Stimulated activated effector memory CD8-positive, alpha-beta T cell treated with anti-CD3 and anti-CD28 coated beads, Interleukin-12 subunit alpha, Interleukin-12 subunit beta, amount 100 ng/mL, for 72 hours (primary cell): ENCODE measurements around the gene HDAC11.

ENCODE experiments used
- ATAC-seq: fragments of 150-1000 bp; cut with Tn5 transposase; 2 replicates; pipeline ENCODE4 v1.10.0; 2021
- DNase-seq, 2 donors: peaks; one replicate each; pipeline ENCODE4 v3.0.0; 2021 to 2022; ENCODE audit warnings: low spot score in 2 of 2
- H3K27ac Mint-ChIP-seq: one replicate; pipeline ENCODE4 v1.8.0; 2022; ENCODE audit warnings: mild to moderate bottlenecking, mixed read lengths
- H3K36me3 Mint-ChIP-seq: one replicate; pipeline ENCODE4 v1.8.0; 2022; ENCODE audit warnings: mild to moderate bottlenecking, mixed read lengths
- H3K4me1 Mint-ChIP-seq: one replicate; pipeline ENCODE4 v1.8.0; 2022; ENCODE audit warnings: mixed read lengths
- H3K4me3 Mint-ChIP-seq: one replicate; pipeline ENCODE4 v1.8.0; 2022; ENCODE audit warnings: mild to moderate bottlenecking, mixed read lengths
- H3K9me3 Mint-ChIP-seq: one replicate; pipeline ENCODE4 v1.8.0; 2022; ENCODE audit warnings: mixed read lengths

The HDAC11 gene

DNA sequence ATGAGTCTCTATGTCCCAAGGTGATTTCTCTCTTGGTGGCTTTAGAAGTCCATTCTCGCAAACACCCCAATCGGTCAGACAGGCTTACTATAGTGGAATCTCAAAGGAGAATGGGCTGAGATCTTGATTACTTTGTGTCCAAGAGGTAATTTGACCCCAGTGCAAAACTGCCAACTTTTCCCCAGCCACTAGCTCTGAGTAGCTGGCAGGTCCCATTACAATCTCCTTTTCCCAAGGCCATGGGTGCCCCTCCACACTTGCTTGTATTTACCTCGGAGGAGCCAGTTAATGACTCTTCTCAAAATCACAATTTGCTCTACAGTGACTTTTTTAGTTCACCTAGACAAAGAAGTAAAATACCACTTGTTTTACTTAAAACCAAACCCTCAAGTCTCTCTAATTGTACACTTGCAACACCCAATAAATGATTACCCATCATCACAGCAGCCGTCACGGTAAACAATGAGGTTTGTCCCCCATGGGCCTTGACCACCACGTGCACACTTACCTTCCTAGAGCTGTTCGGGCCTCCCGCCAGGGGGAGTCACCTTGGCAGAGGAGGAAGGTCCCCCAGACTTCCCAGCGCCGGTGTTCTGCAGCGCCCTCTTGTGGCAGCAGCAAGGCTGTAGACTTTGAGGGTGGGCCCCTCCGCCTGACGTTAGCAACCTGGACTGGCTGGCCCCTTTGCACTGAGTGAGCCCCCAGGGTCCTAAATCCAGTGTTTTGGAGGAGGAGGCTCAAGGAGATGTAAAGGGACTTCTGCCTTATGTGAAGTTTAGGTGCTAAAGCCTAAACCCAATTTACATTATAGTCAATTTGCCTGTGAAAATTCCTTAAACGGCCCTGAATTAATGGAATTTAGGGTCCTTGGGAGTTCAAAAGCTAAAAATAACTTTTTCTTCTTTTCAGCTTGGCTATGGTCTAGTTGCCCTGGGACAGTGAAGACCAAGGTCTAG lies 18.7 kb upstream of the HDAC11 start:
- peak; percentile 74 to 87 for DNase-seq
- H3K27ac Mint-ChIP-seq, result no peak overlapping the region
- no peaks in the 10 kb centered on the region for H3K36me3 Mint-ChIP-seq
- peaks cover 6% of the 10 kb centered on the region for H3K4me1 Mint-ChIP-seq
- no peaks in the 10 kb centered on the region for H3K9me3 Mint-ChIP-seq
- peak; percentile 92 for ATAC-seq
- no peak overlapping the region for H3K4me3 Mint-ChIP-seq

DNA sequence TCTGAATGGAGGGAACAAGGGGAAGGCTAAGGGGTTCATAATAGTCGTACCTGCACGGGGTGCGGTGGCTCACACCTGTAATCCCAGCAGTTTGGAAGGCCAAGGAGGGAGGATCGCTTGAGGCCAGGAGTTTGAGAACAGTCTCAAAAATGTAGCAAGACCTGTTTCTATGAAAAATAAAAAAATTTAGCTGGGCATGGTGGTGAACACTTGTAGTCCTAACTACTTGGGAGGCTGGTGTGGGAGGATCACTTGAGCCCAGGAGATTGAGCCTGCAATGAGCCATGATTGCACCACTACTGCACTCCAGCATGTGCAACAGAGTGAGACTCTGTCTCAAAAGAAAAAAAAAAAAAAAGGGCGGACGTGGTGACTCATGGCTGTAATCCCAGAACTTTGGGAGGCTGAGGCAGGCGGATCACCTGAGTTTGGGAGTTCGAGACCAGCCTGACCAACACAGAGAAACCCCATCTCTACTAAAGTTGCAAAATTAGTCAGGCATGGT lies 17.9 kb upstream of the HDAC11 start:
- H3K4me3 Mint-ChIP-seq, result no peak overlapping the region
- peaks cover 6% of the 10 kb centered on the region for H3K4me1 Mint-ChIP-seq
- DNase-seq (no peak), ATAC-seq (no peak)
- H3K36me3 Mint-ChIP-seq, result no peaks in the 10 kb centered on the region
- H3K27ac Mint-ChIP-seq, result no peak overlapping the region
- H3K9me3 Mint-ChIP-seq, result no peaks in the 10 kb centered on the region

DNA sequence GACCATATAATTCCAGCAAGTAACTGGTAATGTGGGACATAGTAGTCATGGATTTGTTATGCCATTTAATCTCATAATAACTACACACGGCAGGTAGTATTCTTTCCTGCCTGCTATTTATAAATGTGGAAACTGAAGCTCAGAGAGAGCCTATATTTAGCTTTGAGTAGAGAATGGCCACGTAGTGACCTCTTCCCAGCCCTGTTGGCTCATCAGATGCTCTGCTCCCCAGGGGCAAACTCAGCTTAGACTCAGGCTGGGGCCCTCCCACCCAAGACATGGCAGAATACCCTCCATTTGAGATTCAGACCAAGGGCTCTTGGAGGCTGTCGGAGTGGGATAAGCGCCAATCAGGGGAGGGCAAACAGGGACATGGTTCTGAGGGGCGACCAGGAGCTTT lies 17.3 kb upstream of the HDAC11 start:
- ATAC-seq, result no peak
- Mint-ChIP-seq H3K36me3 (no peaks in the 10 kb centered on the region), H3K27ac (no peak overlapping the region), H3K4me3 (no peak overlapping the region), H3K4me1 (peaks cover 6% of the 10 kb centered on the region), H3K9me3 (no peaks in the 10 kb centered on the region)
- no peak for DNase-seq

DNA sequence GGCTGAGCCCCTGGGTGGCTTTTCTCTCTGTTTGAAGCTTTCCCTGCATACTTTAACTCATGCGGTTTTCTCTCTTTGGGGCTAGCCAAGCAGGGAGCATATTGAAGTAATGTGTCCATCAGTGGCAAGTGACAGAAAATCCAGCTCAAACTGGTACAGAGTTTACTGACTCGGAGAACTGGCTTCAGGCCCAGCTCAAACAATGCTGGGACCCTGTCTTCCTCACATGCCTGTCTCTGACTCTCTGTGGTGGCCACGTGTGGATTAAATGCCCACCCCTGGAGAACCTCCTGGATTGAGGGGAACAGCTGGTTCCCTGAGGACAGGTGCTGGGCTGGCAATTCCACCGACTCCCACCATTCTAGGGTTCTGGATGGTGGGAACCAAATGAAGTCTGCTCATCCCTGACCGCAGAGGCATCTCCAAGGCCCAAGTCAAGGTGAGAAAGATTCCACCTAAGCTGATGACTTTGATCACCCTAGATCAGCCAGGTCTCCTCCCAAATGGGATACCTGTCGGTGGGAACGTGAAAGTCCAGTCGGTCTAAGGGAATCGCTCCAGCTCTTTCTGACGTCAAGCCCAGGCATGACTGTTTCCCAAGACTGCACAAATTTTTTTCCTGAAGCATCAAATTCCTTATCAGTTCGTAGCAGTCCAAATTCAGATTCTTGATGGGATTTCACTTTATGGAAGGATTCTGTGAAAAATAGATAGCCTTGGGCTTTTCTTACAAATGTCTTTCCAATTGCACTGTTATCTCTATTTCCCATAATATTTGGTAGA lies 16.3 kb upstream of the HDAC11 start:
- no peaks in the 10 kb centered on the region for H3K9me3 Mint-ChIP-seq
- ATAC-seq, result no peak
- peaks cover 6% of the 10 kb centered on the region for H3K4me1 Mint-ChIP-seq
- H3K27ac Mint-ChIP-seq, result no peak overlapping the region
- H3K36me3 Mint-ChIP-seq, result no peaks in the 10 kb centered on the region
- DNase-seq, result no peak
- no peak overlapping the region for H3K4me3 Mint-ChIP-seq

DNA sequence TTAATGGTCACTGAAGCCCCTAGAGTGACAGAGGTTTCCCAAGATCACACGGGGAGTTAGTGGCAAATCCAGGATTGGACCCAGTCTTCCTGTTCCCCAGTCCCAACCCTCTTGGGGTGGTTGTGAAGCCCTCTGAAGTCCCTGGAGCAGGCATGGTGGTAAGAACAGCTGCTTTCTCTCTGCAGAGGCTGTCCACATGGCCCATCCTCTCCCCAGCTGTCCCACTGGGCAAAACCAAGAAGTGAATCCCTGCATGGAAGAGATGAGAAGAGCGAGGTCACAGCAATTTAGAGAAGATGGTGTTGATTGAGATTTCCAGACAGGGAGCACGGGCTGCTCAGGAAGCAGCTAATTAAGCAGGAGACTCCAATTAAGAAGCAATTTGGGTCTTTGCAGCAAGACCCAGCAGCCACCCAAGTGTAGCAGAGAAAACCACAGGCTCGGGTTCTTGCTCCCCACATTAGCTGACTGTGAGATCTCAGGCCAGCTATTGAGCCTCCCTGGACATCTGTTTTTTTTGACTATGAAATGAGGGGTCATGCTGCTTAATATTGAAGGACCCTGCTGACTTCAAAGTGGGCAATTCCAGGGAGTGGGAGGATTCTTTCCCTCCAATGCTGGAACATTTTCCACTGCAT lies 14.8 kb upstream of the HDAC11 start:
- H3K27ac Mint-ChIP-seq, result no peak overlapping the region
- no peak overlapping the region for H3K4me3 Mint-ChIP-seq
- H3K9me3 Mint-ChIP-seq, result no peaks in the 10 kb centered on the region
- peaks cover 6% of the 10 kb centered on the region for H3K4me1 Mint-ChIP-seq
- DNase-seq (no peak), ATAC-seq (no peak)
- H3K36me3 Mint-ChIP-seq, result no peaks in the 10 kb centered on the region

DNA sequence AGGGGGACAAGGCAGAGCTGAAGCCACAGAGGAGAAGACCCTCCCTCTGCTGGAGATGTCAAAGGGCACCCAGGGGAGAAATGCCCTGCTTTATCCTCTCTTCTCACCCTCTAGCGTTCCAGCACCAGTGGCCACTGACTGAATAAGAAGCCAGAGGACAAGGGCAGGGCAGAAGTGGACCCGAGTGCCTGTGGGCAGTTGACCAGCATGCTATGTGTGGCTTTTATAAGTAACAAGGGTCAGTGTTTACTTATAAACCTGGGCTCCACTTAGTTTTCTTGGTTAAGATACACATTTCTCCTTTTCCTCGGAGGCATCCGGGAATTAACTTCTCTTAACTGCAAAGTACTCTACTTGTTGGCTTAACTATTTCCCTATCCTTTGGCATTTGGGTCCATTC lies 13.3 kb upstream of the HDAC11 start:
- Mint-ChIP-seq H3K9me3 (no peaks in the 10 kb centered on the region), H3K36me3 (no peaks in the 10 kb centered on the region), H3K4me3 (no peak overlapping the region), H3K27ac (no peak overlapping the region), H3K4me1 (no peaks in the 10 kb centered on the region)
- no peak for ATAC-seq
- no peak for DNase-seq

DNA sequence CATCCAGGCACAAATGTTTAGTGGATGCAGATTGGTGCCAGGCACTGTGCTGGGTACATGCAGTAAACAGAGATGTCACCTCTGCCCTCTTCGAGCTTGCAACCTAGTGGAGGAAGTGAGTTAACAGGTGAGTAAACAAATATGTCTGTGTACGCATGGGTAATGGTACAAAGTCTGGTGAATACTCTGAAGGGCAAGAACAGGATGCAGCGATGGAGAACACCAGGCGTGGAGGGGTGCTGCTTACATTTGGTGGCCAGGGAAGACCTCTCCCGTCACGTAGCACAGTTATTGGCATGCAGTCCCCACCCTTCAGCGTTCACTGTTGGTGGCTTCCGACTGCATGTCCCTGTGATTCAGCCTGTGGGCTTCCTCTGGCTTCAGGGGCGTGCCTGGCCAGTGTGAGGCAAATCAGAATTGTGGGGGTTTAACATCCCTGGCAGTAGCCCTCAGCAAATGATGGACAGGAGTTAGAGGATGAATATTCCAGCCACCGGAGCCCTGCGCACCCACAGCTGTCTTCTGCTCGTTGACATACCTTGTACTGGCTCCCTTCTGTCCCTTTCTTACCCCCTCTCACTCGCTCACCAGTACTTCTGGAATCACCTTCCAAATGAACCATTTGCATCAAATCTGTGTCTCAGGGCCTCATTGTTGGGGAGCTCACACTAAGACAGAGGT lies 9.1 kb upstream of the HDAC11 start:
- Mint-ChIP-seq H3K4me1 (no peaks in the 10 kb centered on the region), H3K4me3 (no peak overlapping the region), H3K36me3 (no peaks in the 10 kb centered on the region), H3K27ac (no peak overlapping the region), H3K9me3 (no peaks in the 10 kb centered on the region)
- DNase-seq, result no peak
- ATAC-seq, result peak; percentile 57

DNA sequence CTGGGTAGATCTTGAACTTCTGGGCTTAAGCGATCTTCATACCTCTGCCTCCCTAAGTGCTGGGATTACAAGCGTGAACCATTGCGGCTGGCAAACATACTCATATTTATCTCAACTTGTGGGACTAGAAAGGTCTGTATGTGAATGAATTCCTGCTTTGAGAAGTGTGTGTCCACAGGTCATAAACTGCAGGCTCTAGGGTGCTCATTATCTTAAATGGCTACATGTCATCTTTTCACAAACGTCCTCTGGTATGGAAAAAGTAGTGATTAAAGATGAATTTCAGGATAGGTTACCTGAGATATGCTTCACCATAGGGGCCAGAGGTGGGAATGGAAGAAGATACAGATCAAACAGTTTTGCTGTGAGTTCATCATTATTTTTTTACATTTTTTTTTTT lies 7.8 kb upstream of the HDAC11 start:
- no peak overlapping the region for H3K27ac Mint-ChIP-seq
- ATAC-seq (no peak), DNase-seq (no peak)
- no peak overlapping the region for H3K4me3 Mint-ChIP-seq
- no peaks in the 10 kb centered on the region for H3K4me1 Mint-ChIP-seq
- no peaks in the 10 kb centered on the region for H3K9me3 Mint-ChIP-seq
- H3K36me3 Mint-ChIP-seq, result no peaks in the 10 kb centered on the region

DNA sequence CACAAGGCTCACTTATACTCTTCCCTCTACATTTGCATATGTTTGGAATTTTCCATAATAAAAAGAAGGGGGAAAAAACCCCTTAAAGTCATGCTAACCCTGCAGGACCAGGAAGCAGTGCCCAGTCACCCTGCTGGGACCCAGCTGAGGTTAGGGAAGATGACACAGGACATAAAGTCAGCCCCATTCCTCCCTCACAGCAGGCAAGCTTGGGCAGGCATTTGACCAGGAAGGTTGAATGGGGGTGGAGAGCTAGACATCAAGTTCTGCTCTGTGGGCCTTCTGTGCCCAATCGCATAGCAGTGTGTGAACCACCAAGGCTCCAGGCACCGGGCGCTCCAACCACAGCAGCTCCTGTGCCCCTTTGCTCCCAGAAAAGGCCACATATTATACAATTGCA lies 7.1 kb upstream of the HDAC11 start:
- Mint-ChIP-seq H3K4me3 (no peak overlapping the region), H3K36me3 (no peaks in the 10 kb centered on the region), H3K27ac (no peak overlapping the region), H3K4me1 (no peaks in the 10 kb centered on the region), H3K9me3 (no peaks in the 10 kb centered on the region)
- no peak for ATAC-seq
- DNase-seq, result no peak

DNA sequence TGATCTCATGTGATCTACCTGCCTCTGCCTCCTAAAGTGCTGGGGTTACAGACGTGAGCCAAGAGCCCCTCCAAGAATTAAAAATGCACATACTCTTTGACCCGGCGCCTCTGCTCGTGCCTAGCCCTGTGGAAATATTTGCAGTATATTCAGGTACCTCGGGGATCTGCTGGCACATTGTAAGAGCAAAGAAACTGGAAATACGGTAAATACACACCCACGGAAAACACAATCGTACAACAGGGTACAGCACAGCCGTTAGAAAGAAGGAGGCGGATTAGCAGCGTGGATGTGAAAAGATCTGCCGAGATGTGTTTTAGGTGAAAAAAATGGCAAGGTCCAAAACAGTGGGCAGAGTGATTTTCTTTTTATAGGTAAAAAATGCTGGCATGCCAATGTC lies 6.1 kb upstream of the HDAC11 start:
- DNase-seq (no peak), ATAC-seq (no peak)
- H3K4me1 Mint-ChIP-seq, result peaks cover 4% of the 10 kb centered on the region
- peak overlapping the region; percentile 10 for H3K27ac Mint-ChIP-seq
- no peaks in the 10 kb centered on the region for H3K9me3 Mint-ChIP-seq
- no peaks in the 10 kb centered on the region for H3K36me3 Mint-ChIP-seq
- no peak overlapping the region for H3K4me3 Mint-ChIP-seq

DNA sequence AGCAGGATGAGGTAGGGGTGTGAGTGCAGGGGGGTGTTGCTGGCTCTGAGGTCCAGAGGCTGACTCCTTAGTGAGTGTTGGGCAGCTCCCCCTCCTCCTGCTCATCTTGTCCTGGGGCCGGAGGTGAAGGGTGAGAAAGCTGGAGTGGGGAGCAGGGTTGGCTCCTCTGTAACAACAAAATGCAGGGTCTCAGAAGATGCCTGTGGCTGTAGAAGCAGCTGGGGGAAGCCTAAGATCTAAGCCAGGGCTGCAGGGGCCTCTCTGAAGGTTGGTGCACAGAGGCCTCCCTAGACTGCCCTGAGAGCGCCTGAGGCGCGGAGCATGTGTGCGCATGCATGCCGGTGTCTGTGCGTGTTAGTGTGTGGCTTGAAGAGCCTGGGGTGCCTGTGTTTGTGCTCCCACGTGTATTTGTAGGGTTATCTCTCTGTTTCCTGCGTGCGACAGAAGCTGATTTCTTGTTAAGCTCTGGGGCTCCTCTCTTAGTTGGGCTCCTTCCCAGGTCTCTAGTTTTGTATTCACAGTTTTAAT lies 5.3 kb upstream of the HDAC11 start:
- H3K27ac Mint-ChIP-seq, result peak overlapping the region; percentile 10
- no peak for ATAC-seq
- DNase-seq, result no peak
- no peaks in the 10 kb centered on the region for H3K36me3 Mint-ChIP-seq
- peaks cover 9% of the 10 kb centered on the region for H3K4me1 Mint-ChIP-seq
- H3K4me3 Mint-ChIP-seq, result no peak overlapping the region
- H3K9me3 Mint-ChIP-seq, result no peaks in the 10 kb centered on the region

DNA sequence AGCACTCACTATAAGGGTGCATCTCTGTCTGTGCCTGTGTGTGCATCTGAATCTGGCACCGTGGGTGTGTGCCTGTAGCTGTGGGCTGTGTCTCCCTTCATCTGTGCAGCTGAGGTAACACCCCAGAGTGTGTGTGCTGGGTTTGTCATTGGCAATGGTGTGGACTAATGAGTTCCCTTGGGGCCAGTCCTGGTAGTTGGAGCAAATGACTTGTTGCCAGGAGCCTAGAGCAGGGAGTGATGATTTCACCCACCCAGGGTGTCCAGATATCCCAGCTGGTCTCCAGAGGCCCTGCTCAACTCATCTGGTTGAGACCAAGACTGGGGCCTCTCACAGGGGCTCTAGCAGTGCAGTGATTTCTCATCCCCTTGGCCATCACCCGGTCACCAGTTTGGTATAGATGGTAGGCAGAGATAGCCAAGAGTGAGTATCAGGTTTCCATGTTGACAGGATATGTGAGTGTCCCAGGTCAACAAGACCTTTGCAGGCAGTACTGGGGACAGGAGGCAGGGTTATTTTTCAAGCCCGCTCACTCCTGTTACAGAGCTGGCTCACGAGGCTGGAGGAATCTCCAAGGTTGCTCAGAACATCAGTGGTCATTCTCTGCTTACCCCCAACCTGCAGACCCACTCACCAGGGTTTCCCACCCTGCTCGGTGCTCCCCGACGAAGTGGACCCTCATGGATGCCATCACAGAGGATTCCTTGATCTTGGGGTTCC lies 4.1 kb upstream of the HDAC11 start:
- ATAC-seq, result no peak
- no peaks in the 10 kb centered on the region for H3K36me3 Mint-ChIP-seq
- peaks cover 14% of the 10 kb centered on the region for H3K4me1 Mint-ChIP-seq
- no peak overlapping the region for H3K4me3 Mint-ChIP-seq
- H3K27ac Mint-ChIP-seq, result no peak overlapping the region
- no peaks in the 10 kb centered on the region for H3K9me3 Mint-ChIP-seq
- DNase-seq, result no peak

DNA sequence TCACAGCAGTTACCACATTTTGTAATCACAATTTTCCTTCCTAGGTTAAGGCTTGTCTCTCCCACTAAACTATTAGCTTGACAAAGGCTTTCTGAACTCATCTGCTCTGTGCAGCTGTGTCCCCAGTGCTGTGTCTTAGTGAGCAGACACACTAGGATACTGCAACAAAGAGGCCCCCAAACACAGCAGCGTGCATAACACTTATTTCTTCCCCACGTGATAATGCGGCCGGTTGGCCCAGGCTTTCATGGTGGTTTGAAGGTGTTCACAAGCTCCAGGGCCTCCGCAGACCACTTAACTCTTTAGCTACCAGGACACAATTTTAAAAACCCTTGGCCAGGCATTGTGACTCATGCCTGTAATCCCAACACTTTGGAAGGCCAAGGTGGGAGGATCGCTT lies 2.2 kb upstream of the HDAC11 start:
- no peak for DNase-seq
- no peak overlapping the region for H3K27ac Mint-ChIP-seq
- H3K4me1 Mint-ChIP-seq, result peaks cover 26% of the 10 kb centered on the region
- no peaks in the 10 kb centered on the region for H3K9me3 Mint-ChIP-seq
- ATAC-seq, result no peak
- no peak overlapping the region for H3K4me3 Mint-ChIP-seq
- no peaks in the 10 kb centered on the region for H3K36me3 Mint-ChIP-seq

DNA sequence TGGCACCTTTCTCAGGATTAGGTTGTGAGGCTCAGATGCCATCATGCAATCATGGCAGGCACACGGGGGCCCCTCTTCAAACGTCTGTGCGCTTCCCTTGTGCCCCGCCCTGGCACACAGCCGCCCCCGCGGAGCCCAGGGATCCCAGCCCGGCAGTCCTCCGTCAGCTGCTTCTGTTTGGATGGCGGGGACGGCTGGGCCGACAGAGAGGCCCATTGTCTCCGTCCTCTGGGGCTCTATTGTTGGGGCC lies 849 bp upstream of the HDAC11 start:
- no peaks in the 10 kb centered on the region for H3K36me3 Mint-ChIP-seq
- H3K27ac Mint-ChIP-seq, result peak overlapping the region; percentile 89
- peaks cover 26% of the 10 kb centered on the region for H3K4me1 Mint-ChIP-seq
- H3K4me3 Mint-ChIP-seq, result peak overlapping the region; percentile 91
- ATAC-seq (peak; percentile 24), DNase-seq (peak in 1 of 2 donors; percentile 24)
- no peaks in the 10 kb centered on the region for H3K9me3 Mint-ChIP-seq
